Gastrocnemius medialis (tissue), 4 donors: ENCODE measurements around the gene MKI67. TPM values are rescaled to one million over a fixed set of nuclear protein-coding genes. Genes with fewer than 3 reads are reported as not detected.

Source experiments
- ATAC-seq, 2 donors: fragments of 150-250 bp; one replicate each; pipeline ENCODE4 v1.9.1; 2016
- DNase-seq, 2 donors: peaks; one replicate each; pipeline ENCODE4 v3.0.0-alpha.2; 2019
- H3K27ac ChIP-seq, 4 donors: fragments of 200-600 bp; sonication (generic); 1 replicate in 1 of 4; 2 replicates in 3 of 4; pipeline ENCODE4 v1.5.1; 2016 to 2018; ENCODE audit warnings: mild to moderate bottlenecking in 2 of 4, moderate library complexity in 1 of 4
- H3K27me3 ChIP-seq, 3 donors: fragments of 200-600 bp; sonication (generic) in 2 of 3; 1 replicate in 1 of 3; 2 replicates in 2 of 3; pipeline versions ENCODE4 v1.5.1 to v1.6.0; 2016 to 2019; ENCODE audit warnings: mild to moderate bottlenecking in 1 of 3, moderate library complexity in 1 of 3
- H3K36me3 ChIP-seq, 2 donors: fragments of 200-600 bp; sonication (generic) in 1 of 2; one replicate each; pipeline ENCODE4 v1.5.1; 2017 to 2018
- H3K4me1 ChIP-seq, 2 donors: fragments of 200-600 bp; sonication (generic) in 1 of 2; one replicate each; pipeline ENCODE4 v1.5.1; 2016 to 2017; ENCODE audit warnings: mild to moderate bottlenecking in 2 of 2
- H3K4me3 ChIP-seq, 4 donors: fragments of 200-600 bp; sonication (generic) in 3 of 4; 1 replicate in 1 of 4; 2 replicates in 3 of 4; pipeline ENCODE4 v1.5.1; 2016 to 2019; ENCODE audit warnings: mild to moderate bottlenecking in 2 of 4
- H3K9me3 ChIP-seq, 3 donors: fragments of 200-600 bp; sonication (generic) in 2 of 3; 1 replicate in 1 of 3; 2 replicates in 2 of 3; pipeline ENCODE4 v1.5.1; 2016 to 2019
- CTCF ChIP-seq, 5 experiments: fragments of 450-650 bp in 3 of 5; fragments of 200-600 bp in 2 of 5; sonication (generic) in 2 of 5; IDR thresholded peaks in 4 of 5; conservative IDR thresholded peaks in 1 of 5; 1 replicate in 4 of 5; 2 replicates in 1 of 5; pipeline ENCODE4 v1.5.1; 2016 to 2019; ENCODE audit warnings: antibody characterized with exemption in 5 of 5, mild to moderate bottlenecking in 3 of 5, moderate library complexity in 3 of 5
- POLR2A ChIP-seq, 2 donors: fragments of 450-650 bp; IDR thresholded peaks; one replicate each; pipeline ENCODE4 v1.6.1; 2017; ENCODE audit warnings: antibody characterized with exemption in 2 of 2, mild to moderate bottlenecking in 2 of 2, moderate library complexity in 2 of 2
- in situ Hi-C, 4 donors: fragments of 200-750 bp; cut with MboI; loops; one replicate each; pipeline versions ENCODE4 v1.15.0 to v1.8.0; 2017; ENCODE audit warnings: low sequenced_read_pairs in 4 of 4
- intact Hi-C: fragments of 100-400 bp; cut with DNase I; formaldehyde crosslinking; loops from one replicate; pipeline ENCODE4 v1.15.1; 2023; ENCODE audit warnings: low total_unique reads
- total RNA-seq, 4 donors: library from RNA; depleted of rRNA; stranded (reverse); fragments of >200 nt; gene quantifications; one replicate each; pipeline versions ENCODE4 v1.1.0 to v1.2.3, GENCODE V29; 2016

MKI67 gene
- total RNA-seq, 4 donors from 2014 or later: 0.25 to 1.4 (median 0.65) TPM; not detected in 1

DNA sequence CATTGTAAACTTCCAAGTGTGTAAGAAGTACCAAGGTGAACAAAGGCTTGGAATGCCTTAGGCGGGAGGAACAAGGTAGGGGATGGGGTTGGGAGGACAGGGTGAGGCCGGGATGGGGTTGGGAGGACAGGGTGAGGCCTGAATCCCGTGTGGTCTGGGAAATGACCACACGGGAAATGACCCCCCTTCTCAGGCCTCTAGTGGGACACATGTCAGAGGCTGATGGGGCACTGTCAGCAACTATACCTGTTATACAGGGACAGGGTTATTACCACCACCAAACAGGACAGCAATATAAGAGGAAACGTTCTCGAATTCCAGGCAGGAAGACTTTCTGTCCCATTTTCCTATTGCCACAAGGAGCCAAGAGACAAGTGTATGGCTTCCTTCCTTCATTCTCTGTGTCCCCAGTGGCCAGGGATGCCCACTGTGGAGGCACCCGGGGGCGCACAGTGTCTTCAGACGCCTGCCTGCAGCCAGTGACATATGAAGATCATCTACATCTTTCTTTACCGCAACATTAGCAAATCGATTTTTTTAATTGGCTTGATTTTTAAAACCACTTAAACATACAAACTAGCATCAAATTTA, 1.3 kb downstream of the MKI67 start:
- DNase-seq: no peak
- no peak for ATAC-seq
- no peak overlapping the region for H3K4me3 ChIP-seq
- intact Hi-C loops (no loop called here), in situ Hi-C loops (no loop called here)
- no peaks in the 10 kb centered on the region for H3K36me3 ChIP-seq
- H3K27me3 ChIP-seq: peaks cover 26 to 43% (median 42%) of the 10 kb centered on the region in 3 donors
- no peak overlapping the region for H3K27ac ChIP-seq
- TF ChIP-seq POLR2A (IDR thresholded peaks at IDR 0.05): no peak
- no peak for TF ChIP-seq CTCF (IDR thresholded peaks at IDR 0.05 in 4 of 5, conservative IDR thresholded peaks at IDR 0.05 in 1 of 5)
- H3K9me3 ChIP-seq: no peaks in the 10 kb centered on the region
- H3K4me1 ChIP-seq: peaks cover 7 to 9% of the 10 kb centered on the region in 2 donors

- ATAC-seq (no peak), DNase-seq (no peak)
- H3K27ac ChIP-seq: no peak overlapping the region
- H3K4me3 ChIP-seq: no peak overlapping the region
- TF ChIP-seq POLR2A (IDR thresholded peaks at IDR 0.05) (no peak), CTCF (IDR thresholded peaks at IDR 0.05 in 4 of 5, conservative IDR thresholded peaks at IDR 0.05 in 1 of 5) (no peak)
- intact Hi-C loops (no loop called here), in situ Hi-C loops (no loop called here)
- H3K9me3 ChIP-seq: no peaks in the 10 kb centered on the region
- H3K36me3 ChIP-seq: no peaks in the 10 kb centered on the region
- peaks cover 7 to 9% of the 10 kb centered on the region in 2 donors for H3K4me1 ChIP-seq
- peaks cover 26 to 43% (median 42%) of the 10 kb centered on the region in 3 donors for H3K27me3 ChIP-seq
These were observed 2.4 kb downstream of the MKI67 start for GRCh38 chr10:128123846-128124245.

DNA sequence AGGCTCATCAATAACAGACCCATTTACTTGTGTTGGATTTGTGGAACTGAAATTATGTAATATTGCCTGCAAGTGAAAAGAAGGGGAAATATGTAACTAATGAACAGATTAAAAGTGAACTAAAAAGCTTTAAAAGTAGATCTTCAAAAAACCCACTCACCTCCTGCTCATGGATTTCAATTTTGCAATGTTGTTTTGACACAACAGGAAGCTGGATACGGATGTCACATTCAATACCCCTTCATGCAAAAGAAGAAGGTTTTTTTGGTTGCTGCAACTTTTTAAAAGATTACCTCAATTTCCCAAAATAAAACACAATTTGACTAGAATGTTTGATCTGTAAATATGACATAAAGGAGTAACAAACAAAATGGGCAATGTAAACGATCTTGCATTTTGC, 3.3 kb downstream of the MKI67 start:
- in situ Hi-C loops: no loop called here
- Histone ChIP-seq H3K4me1 (peaks cover 7 to 9% of the 10 kb centered on the region in 2 donors), H3K36me3 (no peaks in the 10 kb centered on the region), H3K27ac (no peak overlapping the region), H3K4me3 (no peak overlapping the region), H3K9me3 (no peaks in the 10 kb centered on the region), H3K27me3 (peaks cover 26 to 46% (median 42%) of the 10 kb centered on the region in 3 donors)
- no peak for ATAC-seq
- intact Hi-C loops: no loop called here
- TF ChIP-seq CTCF (IDR thresholded peaks at IDR 0.05 in 4 of 5, conservative IDR thresholded peaks at IDR 0.05 in 1 of 5) (no peak), POLR2A (IDR thresholded peaks at IDR 0.05) (no peak)
- DNase-seq: no peak

GRCh38 chr10:128121750-128122412, 4.3 kb downstream of the MKI67 start:
- in situ Hi-C loops: no loop called here
- TF ChIP-seq POLR2A (IDR thresholded peaks at IDR 0.05) (no peak), CTCF (IDR thresholded peaks at IDR 0.05 in 4 of 5, conservative IDR thresholded peaks at IDR 0.05 in 1 of 5) (no peak)
- intact Hi-C loops: no loop called here
- H3K9me3 ChIP-seq: no peaks in the 10 kb centered on the region
- no peaks in the 10 kb centered on the region for H3K36me3 ChIP-seq
- no peak for DNase-seq
- H3K4me1 ChIP-seq: peaks cover 7 to 9% of the 10 kb centered on the region in 2 donors
- ATAC-seq: no peak
- no peak overlapping the region for H3K4me3 ChIP-seq
- H3K27me3 ChIP-seq: peaks cover 26 to 46% (median 42%) of the 10 kb centered on the region in 3 donors
- no peak overlapping the region for H3K27ac ChIP-seq
